H9 (cell line): ENCODE measurements around the gene IGFBP5. TPM values are rescaled to one million over a fixed set of nuclear protein-coding genes. Genes with fewer than 3 reads are reported as not detected.

Source experiments
- DNase-seq: peaks from one replicate; pipeline ENCODE4 v3.0.0-alpha.2; 2017
- H2AFZ ChIP-seq: one replicate; pipeline ENCODE4 v1.6.1; 2013; ENCODE audit warnings: mild to moderate bottlenecking, low read length, control low read depth, moderate library complexity
- H2AK5ac ChIP-seq: 2 replicates; pipeline ENCODE4 v1.6.1; 2013; ENCODE audit warnings: low read length, control low read depth, mixed read lengths; ENCODE audit not compliant: insufficient read length
- H2BK120ac ChIP-seq: one replicate; pipeline ENCODE4 v1.6.1; 2013; ENCODE audit warnings: low read depth, mild to moderate bottlenecking, low read length, control low read depth, inconsistent platforms; ENCODE audit not compliant: poor library complexity, severe bottlenecking
- H2BK12ac ChIP-seq: 2 replicates; pipeline ENCODE4 v1.6.1; 2013; ENCODE audit warnings: low read length, control low read depth, mixed read lengths, low read depth; ENCODE audit not compliant: insufficient read length
- H2BK15ac ChIP-seq: 2 replicates; pipeline ENCODE4 v1.6.1; 2013; ENCODE audit warnings: low read depth, low read length, control low read depth
- H2BK20ac ChIP-seq: one replicate; pipeline ENCODE4 v1.6.1; 2013; ENCODE audit warnings: low read depth, mild to moderate bottlenecking, low read length, control low read depth, inconsistent platforms; ENCODE audit not compliant: poor library complexity, severe bottlenecking
- H2BK5ac ChIP-seq: 2 replicates; pipeline ENCODE4 v1.6.1; 2013; ENCODE audit warnings: low read length, control low read depth, mixed read lengths; ENCODE audit not compliant: insufficient read length
- H3K14ac ChIP-seq: 2 replicates; pipeline ENCODE4 v1.6.1; 2013; ENCODE audit warnings: low read length, control low read depth; ENCODE audit not compliant: insufficient read depth
- H3K18ac ChIP-seq: 2 replicates; pipeline ENCODE4 v1.6.1; 2013; ENCODE audit warnings: low read depth, mild to moderate bottlenecking, mixed read lengths, low read length, control low read depth; ENCODE audit not compliant: insufficient read length
- H3K23ac ChIP-seq: 2 replicates; pipeline ENCODE4 v1.6.1; 2013; ENCODE audit warnings: low read length, control low read depth, mixed read lengths, low read depth; ENCODE audit not compliant: insufficient read length
- H3K23me2 ChIP-seq: 2 replicates; pipeline ENCODE4 v1.6.1; 2013; ENCODE audit warnings: low read depth, mild to moderate bottlenecking, mixed read lengths, low read length, control low read depth; ENCODE audit not compliant: insufficient read length, poor library complexity, severe bottlenecking
- H3K27ac ChIP-seq: 2 replicates; pipeline ENCODE4 v1.5.1; 2013; ENCODE audit warnings: low read length, control low read depth, mixed read lengths, low read depth; ENCODE audit not compliant: insufficient read length
- H3K27me3 ChIP-seq: 2 replicates; pipeline ENCODE4 v1.6.1; 2013; ENCODE audit warnings: low read length, control low read depth, inconsistent platforms; ENCODE audit not compliant: insufficient read depth
- H3K4ac ChIP-seq: 2 replicates; pipeline ENCODE4 v1.6.1; 2013; ENCODE audit warnings: low read depth, mild to moderate bottlenecking, control low read depth, inconsistent platforms, low read length, moderate library complexity
- H3K4me1 ChIP-seq: 2 replicates; pipeline ENCODE4 v1.6.1; 2013; ENCODE audit warnings: low read length, control low read depth, inconsistent platforms; ENCODE audit not compliant: insufficient read depth
- H3K4me2 ChIP-seq: 2 replicates; pipeline ENCODE4 v1.6.1; 2013; ENCODE audit warnings: low read length, control low read depth, mixed read lengths; ENCODE audit not compliant: insufficient read length, insufficient read depth
- H3K56ac ChIP-seq: 2 replicates; pipeline ENCODE4 v1.6.1; 2013; ENCODE audit warnings: low read depth, mild to moderate bottlenecking, mixed read lengths, low read length, control low read depth; ENCODE audit not compliant: insufficient read length
- H3K79me1 ChIP-seq: 2 replicates; pipeline ENCODE4 v1.6.1; 2013; ENCODE audit warnings: low read depth, mild to moderate bottlenecking, moderate library complexity, low read length, control low read depth, inconsistent platforms; ENCODE audit not compliant: insufficient read depth, poor library complexity, severe bottlenecking
- H3K79me2 ChIP-seq: 2 replicates; pipeline ENCODE4 v1.6.1; 2013; ENCODE audit warnings: low read length, control low read depth, inconsistent platforms; ENCODE audit not compliant: insufficient read depth
- H3K9ac ChIP-seq: 2 replicates; pipeline ENCODE4 v1.6.1; 2013; ENCODE audit warnings: low read length, control low read depth, mixed read lengths; ENCODE audit not compliant: insufficient read length; ENCODE audit errors: extremely low read depth
- H3K9me3 ChIP-seq: one replicate; pipeline ENCODE4 v1.6.1; 2013; ENCODE audit warnings: low read depth, low read length, inconsistent platforms; ENCODE audit not compliant: control insufficient read depth
- H3T11ph ChIP-seq: one replicate; pipeline ENCODE4 v1.6.1; 2013; ENCODE audit warnings: mild to moderate bottlenecking, low read length, control low read depth, inconsistent platforms
- H4K20me1 ChIP-seq: one replicate; pipeline ENCODE4 v1.6.1; 2013; ENCODE audit not compliant: control insufficient read depth, insufficient read length, insufficient read depth
- H4K5ac ChIP-seq: 2 replicates; pipeline ENCODE4 v1.6.1; 2013; ENCODE audit warnings: low read depth, mild to moderate bottlenecking, mixed read lengths, low read length, control low read depth; ENCODE audit not compliant: insufficient read length
- H4K8ac ChIP-seq: replicated peaks from 2 replicates; pipeline ENCODE4 v1.6.1; 2013; ENCODE audit warnings: low read length, control low read depth, mixed read lengths, low read depth; ENCODE audit not compliant: insufficient read length
- H4K91ac ChIP-seq: 2 replicates; pipeline ENCODE4 v1.6.1; 2013; ENCODE audit warnings: low read depth, mild to moderate bottlenecking, moderate library complexity, mixed read lengths, low read length, control low read depth; ENCODE audit not compliant: insufficient read length
- H3K27ac Mint-ChIP-seq, 3 experiments: 2 replicates in 2 of 3; 3 replicates in 1 of 3; pipeline ENCODE4 v1.8.0; 2020 to 2021; ENCODE audit warnings: mixed read lengths in 3 of 3, mild to moderate bottlenecking in 1 of 3, moderate library complexity in 1 of 3
- H3K27me3 Mint-ChIP-seq: 2 replicates; pipeline ENCODE4 v1.8.0; 2021; ENCODE audit warnings: low read depth, mild to moderate bottlenecking, moderate library complexity, mixed read lengths
- H3K36me3 Mint-ChIP-seq, 3 experiments: 2 replicates in 2 of 3; 3 replicates in 1 of 3; pipeline ENCODE4 v1.8.0; 2020 to 2021; ENCODE audit warnings: low read depth in 3 of 3, mixed read lengths in 3 of 3; ENCODE audit not compliant: insufficient read depth in 1 of 3
- H3K4me1 Mint-ChIP-seq, 2 experiments: 2 replicates each; pipeline ENCODE4 v1.8.0; 2020; ENCODE audit warnings: mixed read lengths in 2 of 2
- H3K4me3 Mint-ChIP-seq, 2 experiments: 2 replicates in 1 of 2; 3 replicates in 1 of 2; pipeline ENCODE4 v1.8.0; 2020 to 2021; ENCODE audit warnings: mild to moderate bottlenecking in 2 of 2, mixed read lengths in 2 of 2, moderate library complexity in 1 of 2
- H3K9me3 Mint-ChIP-seq, 2 experiments: 2 replicates in 1 of 2; 3 replicates in 1 of 2; pipeline ENCODE4 v1.8.0; 2020; ENCODE audit warnings: mild to moderate bottlenecking in 2 of 2, mixed read lengths in 2 of 2, moderate library complexity in 1 of 2
- CTCF ChIP-seq: fragments of 200-600 bp; sonication (generic); conservative IDR thresholded peaks from 3 replicates; pipeline ENCODE4 v1.8.0; 2021; ENCODE audit warnings: antibody characterized with exemption, mild to moderate bottlenecking
- WGBS: extraction: QIAGEN DNeasy Blood & Tissue Kit; methylation state at CpG from one replicate; pipeline ENCODE4 v1.1.7; 2013; ENCODE audit warnings: missing lambda C conversion rate, low lambda C conversion rate, mixed read lengths; ENCODE audit not compliant: insufficient read length; ENCODE audit errors: extremely low coverage; 5-methylcytosine and 5-hydroxymethylcytosine counted together
- total RNA-seq: library from RNA; stranded (reverse); gene quantifications from 2 replicates; pipeline ENCODE4 v1.2.1, GENCODE V29; 2021

The IGFBP5 gene
- total RNA-seq, 1 experiment from 2014 or later = 0.90 TPM

- no peak overlapping the region for H2AFZ ChIP-seq
- no peak overlapping the region for H3K27ac Mint-ChIP-seq
- H2BK15ac ChIP-seq = no peak overlapping the region
- H3T11ph ChIP-seq = no peak overlapping the region
- no peak overlapping the region for H2BK120ac ChIP-seq
- H3K4me1 Mint-ChIP-seq = no peaks in the 10 kb centered on the region
- H3K14ac ChIP-seq = no peak overlapping the region
- no peaks in the 10 kb centered on the region for H3K36me3 Mint-ChIP-seq
- no peak for DNase-seq
- no peaks in the 10 kb centered on the region for H3K27me3 ChIP-seq
- no peak overlapping the region for H2BK5ac ChIP-seq
- H4K8ac ChIP-seq = no peak overlapping the region
- H3K23me2 ChIP-seq = no peaks in the 10 kb centered on the region
- H3K4ac ChIP-seq = no peak overlapping the region
- no peak overlapping the region for H2BK20ac ChIP-seq
- no peaks in the 10 kb centered on the region for H4K20me1 ChIP-seq
- H3K4me1 ChIP-seq = no peaks in the 10 kb centered on the region; the same call in 1 of the 2 replicates
- no peak overlapping the region for H3K9ac ChIP-seq
- no peaks in the 10 kb centered on the region for H3K79me2 ChIP-seq
- no peak overlapping the region for H2AK5ac ChIP-seq
- peaks cover 5% of the 10 kb centered on the region for H3K27me3 Mint-ChIP-seq
- H3K18ac ChIP-seq = no peak overlapping the region
- no peak overlapping the region for H3K4me2 ChIP-seq
- H3K4me3 Mint-ChIP-seq = no peak overlapping the region
- no peak overlapping the region for H4K5ac ChIP-seq
- H3K9me3 ChIP-seq = no peaks in the 10 kb centered on the region
- H2BK12ac ChIP-seq = no peak overlapping the region
- H3K27ac ChIP-seq = no peak overlapping the region
- H3K56ac ChIP-seq = no peak overlapping the region
- H3K9me3 Mint-ChIP-seq = no peaks in the 10 kb centered on the region
- no peak overlapping the region for H4K91ac ChIP-seq
- no peak overlapping the region for H3K23ac ChIP-seq
- no peak for TF ChIP-seq CTCF
- no peaks in the 10 kb centered on the region for H3K79me1 ChIP-seq
- no CpG with 5 or more reads among the region's 1 CpG for WGBS
Observed at GRCh38 chr2:216702756-216703155, 7.4 kb upstream of the IGFBP5 start.
